NCI-H128 (cell line): ENCODE measurements around the gene UACA.
"Not testable (repeated sequence)": the region's sequence is repeated elsewhere in the genome, so short reads cannot be mapped to it uniquely, and the experiment has no call there.

ENCODE experiments used
- DNase-seq: peaks from one replicate; lab custom pipeline; 2025; ENCODE audit not compliant: unreplicated experiment; lab: John Stamatoyannopoulos, UW

Gene UACA

DNA sequence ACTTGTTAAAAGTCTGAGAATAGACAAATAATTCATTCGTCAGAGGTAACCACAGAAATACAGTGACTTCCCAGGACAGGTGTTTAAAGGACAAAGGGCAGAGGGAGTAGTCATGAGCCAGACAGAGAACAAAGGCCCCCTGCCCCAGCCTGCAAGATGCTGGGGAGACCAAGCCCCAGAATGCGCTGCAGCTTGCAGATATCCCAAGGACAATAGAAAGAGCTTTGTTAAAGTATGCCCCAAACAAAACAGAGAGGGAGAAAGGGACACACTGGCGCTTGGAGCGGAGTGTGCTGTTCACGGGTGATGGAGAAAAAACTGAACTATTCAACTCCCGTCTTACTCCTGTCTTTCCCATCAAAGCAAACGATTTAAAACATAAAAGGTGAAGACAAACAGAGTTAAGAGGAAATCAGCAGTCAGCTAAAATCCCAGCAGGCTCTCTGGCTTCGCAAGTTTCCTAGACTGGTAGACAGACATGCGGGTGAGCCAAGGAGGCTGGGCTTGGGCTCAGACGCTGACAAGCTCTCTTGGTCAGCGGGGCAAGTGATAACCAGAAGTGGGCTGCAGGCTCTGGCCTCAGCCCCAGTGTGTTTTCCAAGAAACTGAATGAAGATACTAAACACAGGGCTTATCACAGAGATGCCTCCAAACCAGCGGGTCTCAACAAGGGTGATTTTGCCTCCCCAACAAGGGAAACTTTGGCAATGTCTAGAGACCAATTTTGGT is 130.1 kb downstream of the UACA start:
- no peak for DNase-seq

DNA sequence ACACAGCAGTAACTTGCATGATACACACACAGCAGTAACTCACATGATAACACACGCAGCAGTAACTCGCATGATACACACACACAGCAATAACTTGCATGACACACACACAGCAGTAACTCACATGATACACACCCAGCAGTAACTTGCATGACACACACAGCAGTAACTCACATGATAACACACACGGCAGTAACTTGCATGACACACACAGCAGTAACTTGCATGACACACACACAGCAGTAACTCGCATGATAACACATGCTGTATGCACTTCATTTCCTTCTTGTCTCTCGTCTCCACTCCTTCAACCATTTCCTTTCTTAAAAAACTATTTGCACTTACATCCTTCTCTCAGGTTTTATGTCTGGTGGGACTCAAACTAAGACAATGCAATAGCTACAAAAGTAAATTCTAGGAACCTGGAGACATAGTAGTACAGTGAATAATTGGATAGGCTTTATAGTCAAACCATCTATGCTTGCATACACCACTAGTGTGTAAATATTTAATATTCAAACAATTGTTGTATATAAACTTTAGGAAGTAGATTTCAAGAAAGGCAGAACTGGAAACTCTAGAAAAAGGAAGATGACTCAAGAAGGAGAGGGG is 130.8 kb downstream of the UACA start:
- DNase-seq = no peak

- no peak for DNase-seq
These were observed 131.3 kb downstream of the UACA start for GRCh38 chr15:70632079-70632478.

GRCh38 chr15:70629735-70630273 is 133.6 kb downstream of the UACA start:
- no peak for DNase-seq

DNA sequence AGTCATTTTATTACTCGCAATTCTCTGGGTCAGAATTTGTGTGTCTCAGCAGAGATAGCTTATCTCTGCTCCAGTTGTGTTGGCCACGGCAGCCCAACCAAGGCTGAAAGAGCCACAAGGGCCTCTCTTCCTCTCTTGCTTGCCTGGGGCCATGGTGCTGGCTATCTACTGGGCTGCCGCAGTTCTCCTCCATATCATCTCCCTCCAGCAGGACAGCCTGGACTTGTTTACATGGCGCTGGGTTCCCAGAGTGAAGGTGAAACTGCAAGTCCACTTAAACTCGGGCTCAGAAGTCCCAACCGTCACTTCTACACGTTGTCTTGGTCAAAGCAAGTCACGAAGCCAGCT is 134.8 kb downstream of the UACA start:
- DNase-seq = no peak

GRCh38 chr15:70627734-70628548 is 135.4 kb downstream of the UACA start:
- no peak for DNase-seq

DNA sequence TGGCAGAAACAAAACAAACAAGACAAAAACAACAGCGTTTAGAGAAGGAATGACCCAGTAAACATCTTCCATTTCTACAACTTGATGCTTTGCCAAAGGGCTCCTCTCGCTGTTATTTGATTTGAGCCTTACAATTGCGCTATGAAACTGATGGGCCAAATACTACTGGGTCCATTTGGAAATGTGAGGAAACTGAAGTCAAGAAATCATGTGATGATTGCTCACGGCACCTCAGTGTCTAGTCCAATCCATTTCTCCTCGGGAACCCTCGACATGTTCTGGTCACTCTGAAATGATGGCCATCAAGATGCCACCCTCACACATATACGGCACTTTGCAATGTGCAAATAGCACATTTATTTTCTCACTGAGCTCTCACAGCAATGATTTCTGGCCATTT is 136.0 kb downstream of the UACA start:
- no peak for DNase-seq

DNA sequence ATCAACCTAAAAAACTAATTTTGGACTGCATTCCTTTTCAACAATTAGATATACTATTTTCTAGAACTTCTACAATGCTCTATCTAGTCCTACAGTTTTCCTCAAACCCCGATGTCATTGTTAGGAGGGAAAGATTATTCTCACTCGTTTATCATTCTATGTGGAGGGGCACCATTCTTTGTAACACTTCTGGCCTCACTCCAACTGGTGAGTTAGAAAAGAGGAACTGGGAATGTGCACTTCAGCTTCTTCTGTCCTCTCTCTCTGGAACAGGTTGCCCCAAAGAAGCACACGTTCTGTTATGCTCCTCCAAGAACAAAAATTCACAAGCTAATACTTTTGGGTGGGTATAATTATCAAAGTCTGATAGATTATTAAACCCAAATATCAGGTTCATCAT is 137.9 kb downstream of the UACA start:
- no peak for DNase-seq

DNA sequence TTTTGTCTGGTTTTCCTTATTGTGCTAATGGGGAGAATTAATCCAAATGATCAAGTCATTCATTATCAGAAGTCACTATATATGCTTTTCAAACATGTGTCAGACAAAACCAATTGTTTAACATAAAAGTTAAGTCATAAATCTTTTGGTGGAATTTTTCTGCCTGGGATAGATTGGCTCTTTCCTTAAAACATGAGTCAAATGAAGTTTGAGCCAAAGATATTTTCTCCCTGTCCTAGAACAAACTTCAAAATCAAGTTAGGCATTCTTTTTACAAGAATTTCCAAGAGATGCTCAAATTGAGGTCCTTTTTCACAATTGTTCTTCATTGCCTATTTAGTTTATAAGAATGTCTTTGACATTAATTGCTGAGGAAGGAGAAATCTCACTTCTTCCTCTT is 138.3 kb downstream of the UACA start:
- no peak for DNase-seq

GRCh38 chr15:70618929-70619328 is 144.4 kb downstream of the UACA start:
- no peak for DNase-seq

GRCh38 chr15:70617911-70618287 is 145.5 kb downstream of the UACA start:
- DNase-seq = no peak

DNA sequence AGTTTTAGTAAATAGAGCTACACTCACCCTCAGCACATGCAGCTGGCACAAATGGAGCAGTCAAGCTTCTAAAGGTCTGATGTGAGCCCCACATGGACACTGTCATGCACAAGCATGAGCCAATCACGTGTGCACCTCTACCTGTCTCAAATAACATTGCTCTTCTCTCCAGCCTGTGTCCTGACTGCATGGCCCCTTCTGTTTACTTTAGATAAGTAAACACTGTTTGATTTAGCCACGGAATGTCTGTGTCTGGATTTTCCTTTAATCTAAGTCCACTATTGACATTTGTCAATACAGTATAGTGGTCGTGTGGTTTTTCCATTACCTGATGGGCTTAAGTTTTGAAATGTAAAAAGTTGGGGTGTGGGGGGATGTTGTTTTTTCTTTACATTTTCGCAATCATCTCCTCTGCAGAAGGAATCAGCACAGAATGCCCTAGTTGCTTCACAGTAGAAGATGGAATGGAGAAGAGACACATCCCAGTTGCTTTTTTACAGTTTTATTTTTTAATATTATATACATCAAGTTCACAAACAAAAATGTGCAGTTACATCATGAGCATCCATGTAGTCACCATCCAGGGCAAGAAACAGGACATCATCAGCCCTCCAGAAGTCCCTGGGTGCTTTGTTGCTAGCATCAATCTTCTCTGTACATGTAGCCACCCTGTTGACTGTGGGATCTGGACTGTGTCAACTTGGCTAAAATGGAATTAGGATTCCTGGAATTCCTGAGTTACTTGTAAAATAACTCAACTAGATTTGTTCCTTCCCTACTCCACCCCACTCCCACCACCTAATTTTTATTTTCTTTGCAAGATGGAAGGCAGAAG is 146.1 kb downstream of the UACA start:
- DNase-seq = no peak

- not testable (repeated sequence) for DNase-seq
These were observed 147.0 kb downstream of the UACA start for GRCh38 chr15:70616311-70616756.

DNA sequence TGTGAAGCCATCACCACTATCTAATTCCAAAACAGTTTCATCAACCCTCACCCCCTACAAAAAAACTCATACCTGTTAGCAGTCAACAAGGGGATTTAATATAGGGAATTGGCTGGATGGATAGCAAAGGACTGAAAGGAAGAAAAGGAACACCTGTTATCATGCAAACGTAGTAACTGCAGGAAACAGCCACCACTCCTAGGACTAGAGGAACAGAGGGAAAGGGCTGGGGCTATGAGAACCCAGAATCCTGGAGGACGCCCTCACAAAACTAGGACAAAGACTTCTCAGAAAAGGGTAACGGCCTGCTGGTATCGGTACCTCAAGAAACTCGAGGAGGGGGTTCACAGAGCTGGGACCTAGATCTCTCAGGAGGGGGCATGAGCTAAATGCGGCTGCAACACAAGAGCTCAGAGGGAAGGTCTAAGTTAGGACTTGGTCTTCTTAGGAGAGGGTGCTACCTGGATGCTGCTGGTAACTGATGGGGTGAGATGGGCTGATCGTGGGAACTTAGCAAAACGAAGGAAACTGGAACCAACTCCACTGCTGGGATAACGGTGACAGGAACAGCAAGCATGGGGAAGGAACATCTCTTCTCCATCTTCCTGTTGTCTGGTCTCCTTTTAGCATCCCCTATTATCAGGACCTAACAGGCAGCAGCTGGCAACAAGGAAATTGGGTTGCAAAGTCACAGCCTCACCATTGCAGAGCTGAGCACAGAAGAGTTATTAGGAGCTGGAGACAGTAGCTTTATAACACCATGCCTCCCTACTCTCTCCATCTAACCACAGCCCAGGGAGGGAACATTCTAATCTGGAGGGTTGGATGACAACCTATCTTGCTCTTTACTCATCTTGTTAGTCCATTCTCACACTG is 147.7 kb downstream of the UACA start:
- no peak for DNase-seq

DNA sequence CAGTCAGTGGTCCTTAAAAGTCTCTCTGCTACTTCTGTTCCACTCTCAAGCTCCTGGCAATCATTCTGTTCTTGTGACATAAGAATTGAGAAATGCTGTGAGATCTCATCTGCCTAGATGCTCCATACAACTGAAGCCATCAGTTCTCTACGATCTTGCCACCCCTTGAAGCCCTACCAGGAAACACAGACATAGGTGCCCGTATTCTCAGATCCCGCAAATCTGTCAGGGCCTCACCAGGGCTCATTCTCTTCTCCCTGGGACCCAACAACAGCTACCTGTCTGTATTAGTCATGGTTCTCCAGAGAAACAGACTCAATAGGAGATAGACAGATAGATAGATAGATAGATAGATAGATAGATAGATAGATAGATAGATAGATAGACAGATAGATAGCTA is 149.1 kb downstream of the UACA start:
- no peak for DNase-seq

DNA sequence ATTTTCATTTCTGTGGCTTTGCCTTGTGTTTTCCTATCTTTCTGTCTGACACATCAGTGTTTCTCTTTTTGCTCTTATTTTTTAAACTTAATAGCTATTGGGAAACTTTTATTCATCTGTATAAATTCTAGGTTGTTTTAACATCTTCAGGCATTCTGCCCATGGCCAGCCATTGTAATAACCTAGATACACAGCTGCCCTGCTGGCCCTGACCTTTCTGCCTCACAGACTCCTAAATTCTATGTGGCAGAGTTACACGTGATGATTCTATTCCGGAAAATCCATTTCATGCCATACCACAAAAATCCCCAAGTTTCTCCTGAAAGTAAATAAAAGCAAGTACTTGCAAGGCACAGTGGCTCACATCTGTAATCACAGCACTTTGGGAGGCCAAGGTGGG is 150.1 kb downstream of the UACA start:
- no peak for DNase-seq

DNA sequence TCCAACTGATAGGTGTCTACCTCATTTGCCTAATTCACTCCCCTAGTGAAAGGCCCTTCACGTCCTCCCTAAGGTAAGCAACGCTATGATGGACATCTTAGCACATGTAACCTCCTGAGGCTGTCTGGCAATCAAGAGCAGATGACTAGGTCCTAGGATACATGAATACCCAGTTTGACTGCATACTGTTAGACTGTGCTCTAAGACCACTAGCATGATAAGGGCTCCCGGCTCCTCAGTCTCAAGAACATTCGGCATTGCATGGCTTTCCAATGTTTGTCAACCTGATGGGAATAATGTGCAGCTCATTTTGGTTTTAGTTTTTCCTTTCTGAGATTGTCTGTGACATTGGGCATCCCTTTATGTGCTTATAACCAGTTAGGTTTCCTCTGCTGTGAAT is 152.1 kb downstream of the UACA start:
- DNase-seq = no peak

DNA sequence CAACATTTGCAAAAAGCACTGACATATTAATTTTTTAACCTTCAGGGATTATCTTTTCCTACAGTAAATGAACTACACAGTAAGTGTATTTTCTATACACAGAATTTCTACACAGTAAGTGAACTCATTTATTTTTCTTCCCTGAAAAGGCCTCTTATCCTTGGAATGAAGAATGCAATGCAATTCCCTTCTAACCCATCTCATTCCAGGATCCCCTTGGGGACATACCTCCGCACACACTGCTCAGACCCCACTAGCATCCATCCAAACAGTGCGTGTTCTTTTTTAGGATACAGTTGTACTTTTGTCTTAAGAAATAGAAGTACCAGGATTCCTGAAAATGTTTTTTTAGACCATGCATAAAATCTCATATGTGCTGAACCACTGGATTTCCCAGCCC is 152.8 kb downstream of the UACA start:
- no peak for DNase-seq

- DNase-seq = no peak
These were observed 153.5 kb downstream of the UACA start for GRCh38 chr15:70609889-70610288.

GRCh38 chr15:70608144-70608543 is 155.2 kb downstream of the UACA start:
- DNase-seq = no peak
